HepG2 (cell line): ENCODE measurements around the gene GIPC1. TPM values are rescaled to one million over a fixed set of nuclear protein-coding genes. Genes with fewer than 3 reads are reported as not detected.

Experiments used
- CCAR2 ChIP-seq: fragments of 200-400 bp; formaldehyde crosslinking; optimal IDR thresholded peaks from 2 replicates; pipeline ENCODE3; 2018; ENCODE audit warnings: low read depth, mild to moderate bottlenecking, low read length, moderate library complexity
- LCORL ChIP-seq, 2 experiments: fragments of 450-650 bp in 1 of 2; sonication (generic) in 1 of 2; formaldehyde crosslinking in 1 of 2; IDR thresholded peaks; 2 replicates each; pipeline versions ENCODE4 v1.5.0 to v1.6.1; 2017 to 2020; ENCODE audit warnings: antibody characterized with exemption in 1 of 2, missing genetic modification reagents in 1 of 2
- PHF20 ChIP-seq: sonication (generic); formaldehyde crosslinking; IDR thresholded peaks from 2 replicates; pipeline ENCODE4 v1.5.0; 2020; ENCODE audit warnings: mild to moderate bottlenecking, missing genetic modification reagents
- PITX1 ChIP-seq: sonication (generic); formaldehyde crosslinking; IDR thresholded peaks from 2 replicates; pipeline ENCODE4 v1.5.1; 2020; ENCODE audit warnings: mild to moderate bottlenecking, missing genetic modification reagents
- POLR2AphosphoS2 ChIP-seq: IDR thresholded peaks from 2 replicates; pipeline ENCODE4 v1.6.1; 2011; ENCODE audit warnings: low read depth, low read length, improper control_type of control experiment
- RCOR2 ChIP-seq: IDR thresholded peaks from 2 replicates; pipeline ENCODE4 v1.6.1; 2016; ENCODE audit warnings: missing biosample characterization, missing genetic modification reagents
- REPIN1 ChIP-seq: sonication (generic); formaldehyde crosslinking; IDR thresholded peaks from 2 replicates; pipeline ENCODE4 v1.8.0; 2022; ENCODE audit warnings: missing genetic modification reagents, low read depth, mild to moderate bottlenecking, borderline replicate concordance
- SMC3 ChIP-seq: IDR thresholded peaks from 2 replicates; pipeline ENCODE4 v1.6.1; 2011; ENCODE audit warnings: low read length, improper control_type of control experiment
- SNRNP70 ChIP-seq: fragments of 200-400 bp; formaldehyde crosslinking; IDR thresholded peaks from 2 replicates; pipeline ENCODE4 v1.6.1; 2017; ENCODE audit warnings: mild to moderate bottlenecking, low read depth, low read length, moderate library complexity
- THYN1 ChIP-seq: sonication (generic); formaldehyde crosslinking; IDR thresholded peaks from 2 replicates; pipeline ENCODE4 v1.8.1; 2023; ENCODE audit warnings: low read depth, mild to moderate bottlenecking, moderate library complexity, missing genetic modification reagents, borderline replicate concordance
- TRIM24 ChIP-seq: sonication (generic); formaldehyde crosslinking; IDR thresholded peaks from 2 replicates; pipeline ENCODE4 v1.8.0; 2022; ENCODE audit warnings: mild to moderate bottlenecking, missing genetic modification reagents
- YY1 ChIP-seq: IDR thresholded peaks from 2 replicates; pipeline ENCODE4 v1.6.1; 2011; ENCODE audit warnings: low read length, low read depth, moderate library complexity, mild to moderate bottlenecking; ENCODE audit not compliant: insufficient read depth, insufficient replicate concordance
- ZFP1 ChIP-seq: IDR thresholded peaks from 2 replicates; pipeline ENCODE4 v1.6.1; 2016
- ZNF282 ChIP-seq: fragments of 450-650 bp; IDR thresholded peaks from 2 replicates; pipeline ENCODE4 v1.6.1; 2018; ENCODE audit not compliant: partially characterized antibody
- ZNF329 ChIP-seq: sonication (generic); formaldehyde crosslinking; IDR thresholded peaks from 2 replicates; pipeline ENCODE4 v1.9.0; 2021; ENCODE audit warnings: low read depth, mild to moderate bottlenecking, missing genetic modification reagents
- ZNF382 ChIP-seq: sonication (generic); formaldehyde crosslinking; IDR thresholded peaks from 2 replicates; pipeline ENCODE4 v1.5.0; 2020; ENCODE audit warnings: missing genetic modification reagents, mild to moderate bottlenecking, borderline replicate concordance
- ZNF563 ChIP-seq: sonication (generic); formaldehyde crosslinking; IDR thresholded peaks from 2 replicates; pipeline ENCODE4 v1.8.0; 2022; ENCODE audit warnings: mild to moderate bottlenecking, moderate library complexity, missing genetic modification reagents
- ZNF652 ChIP-seq: IDR thresholded peaks from 2 replicates; pipeline ENCODE4 v1.6.1; 2016; ENCODE audit warnings: low read depth, borderline replicate concordance
- ZNF766 ChIP-seq: sonication (generic); formaldehyde crosslinking; IDR thresholded peaks from 2 replicates; pipeline ENCODE4 v1.5.0; 2020; ENCODE audit warnings: missing genetic modification reagents, borderline replicate concordance
- polyA plus RNA-seq, 8 experiments: library from polyadenylated mRNA; depleted of rRNA in 3 of 8; stranded (reverse) in 7 of 8; unstranded in 1 of 8; fragments of >200 nt; fragmentation: Illumina TruSeq in 4 of 8; extraction: Trizol in 4 of 8; gene quantifications; 2 replicates each; pipeline versions ENCODE4 v1.2.1 to v1.2.3, GENCODE V29; 2011 to 2016; ENCODE audit warnings: low read depth in 4 of 8, missing spikeins in 1 of 8, mixed read lengths in 1 of 8; ENCODE audit not compliant: insufficient read depth in 1 of 8
- total RNA-seq, 5 experiments: library from RNA; depleted of rRNA; stranded (reverse); fragments of >200 nt; fragmentation: Illumina TruSeq; extraction: Trizol; gene quantifications; 2 replicates each; pipeline ENCODE4 v1.2.3, GENCODE V29; 2016; ENCODE audit warnings: low read depth in 1 of 5
- TF ChIP-seq, protein P1 (sequence below): sonication (generic); formaldehyde crosslinking; IDR thresholded peaks from 2 replicates; pipeline ENCODE4 v1.5.0; 2020; ENCODE audit warnings: mild to moderate bottlenecking, missing genetic modification reagents, borderline replicate concordance
- TF ChIP-seq, protein P2 (sequence below): sonication (generic); formaldehyde crosslinking; IDR thresholded peaks from 2 replicates; pipeline ENCODE4 v1.8.0; 2022; ENCODE audit warnings: missing genetic modification reagents, mild to moderate bottlenecking, borderline replicate concordance

Gene GIPC1
- total and polyA plus RNA-seq, 2 of the 13 experiments (the other 11 are each of a cell fraction or from before 2014, with no cell fraction given), result 27.1 to 48.1 TPM

DNA sequence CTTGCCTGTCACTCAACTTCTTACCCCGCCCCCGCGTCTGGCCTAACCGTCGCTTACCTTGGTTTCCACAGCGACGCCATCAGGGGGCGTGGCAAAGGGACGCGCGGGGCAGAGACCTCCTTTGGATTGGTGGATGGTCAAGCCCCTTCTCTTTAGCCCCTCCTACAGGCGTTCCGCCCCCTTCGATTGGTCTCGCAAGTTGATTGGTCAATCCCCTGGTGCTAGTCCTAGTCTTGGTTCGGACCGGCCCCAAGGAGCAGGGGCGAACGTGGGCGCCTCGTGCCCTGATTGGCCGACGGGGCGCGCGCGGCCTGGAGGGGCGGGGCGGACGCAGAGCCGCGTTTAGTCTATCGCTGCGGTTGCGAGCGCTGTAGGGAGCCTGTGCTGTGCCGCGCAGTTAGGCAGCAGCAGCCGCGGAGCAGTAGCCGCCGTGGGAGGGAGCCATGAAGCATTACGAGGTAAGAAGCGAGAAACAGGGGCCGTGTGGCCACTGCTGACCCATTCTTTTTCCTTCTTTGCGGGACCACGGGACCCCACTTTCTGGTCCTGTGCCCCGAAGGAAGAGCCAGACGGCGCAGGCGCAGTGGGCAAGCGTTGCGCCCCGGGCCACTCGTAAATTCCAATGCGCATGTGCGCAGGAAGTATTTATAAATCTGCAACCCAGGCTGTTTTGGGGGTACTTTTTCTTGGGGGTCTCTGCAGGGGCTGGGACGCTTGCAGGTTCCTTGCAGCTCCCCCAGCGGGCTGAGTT is 33.5 kb upstream of the GIPC1 start, which contains the start of gene TECR (continued):
- TF ChIP-seq ZNF766 (CRISPR knock-in tag) (no peak), YY1 (peak; percentile 18), CCAR2 (no peak), TRIM24 (CRISPR knock-in tag) (no peak), REPIN1 (CRISPR knock-in tag) (no peak), SNRNP70 (no peak), PHF20 (CRISPR knock-in tag) (peak; percentile 56; the same call in 1 of the 2 replicates), ZNF382 (CRISPR knock-in tag) (no peak), ZFP1 (CRISPR knock-in tag) (no peak), SMC3 (no peak), ZNF329 (CRISPR knock-in tag) (no peak), ZNF563 (no peak; the same call in 1 of the 2 replicates), RCOR2 (CRISPR knock-in tag) (no peak), ZNF652 (CRISPR knock-in tag) (no peak; the same call in 1 of the 2 replicates), PITX1 (CRISPR knock-in tag) (peak; percentile 58; the same call in 1 of the 2 replicates), ZNF282 (no peak), POLR2AphosphoS2 (no peak), THYN1 (CRISPR knock-in tag) (no peak), LCORL (IDR thresholded peaks at IDR 0.05) (no peak), LCORL (CRISPR knock-in tag; IDR thresholded peaks at IDR 0.05) (peak; percentile 87)
- TF ChIP-seq, protein P1, sequence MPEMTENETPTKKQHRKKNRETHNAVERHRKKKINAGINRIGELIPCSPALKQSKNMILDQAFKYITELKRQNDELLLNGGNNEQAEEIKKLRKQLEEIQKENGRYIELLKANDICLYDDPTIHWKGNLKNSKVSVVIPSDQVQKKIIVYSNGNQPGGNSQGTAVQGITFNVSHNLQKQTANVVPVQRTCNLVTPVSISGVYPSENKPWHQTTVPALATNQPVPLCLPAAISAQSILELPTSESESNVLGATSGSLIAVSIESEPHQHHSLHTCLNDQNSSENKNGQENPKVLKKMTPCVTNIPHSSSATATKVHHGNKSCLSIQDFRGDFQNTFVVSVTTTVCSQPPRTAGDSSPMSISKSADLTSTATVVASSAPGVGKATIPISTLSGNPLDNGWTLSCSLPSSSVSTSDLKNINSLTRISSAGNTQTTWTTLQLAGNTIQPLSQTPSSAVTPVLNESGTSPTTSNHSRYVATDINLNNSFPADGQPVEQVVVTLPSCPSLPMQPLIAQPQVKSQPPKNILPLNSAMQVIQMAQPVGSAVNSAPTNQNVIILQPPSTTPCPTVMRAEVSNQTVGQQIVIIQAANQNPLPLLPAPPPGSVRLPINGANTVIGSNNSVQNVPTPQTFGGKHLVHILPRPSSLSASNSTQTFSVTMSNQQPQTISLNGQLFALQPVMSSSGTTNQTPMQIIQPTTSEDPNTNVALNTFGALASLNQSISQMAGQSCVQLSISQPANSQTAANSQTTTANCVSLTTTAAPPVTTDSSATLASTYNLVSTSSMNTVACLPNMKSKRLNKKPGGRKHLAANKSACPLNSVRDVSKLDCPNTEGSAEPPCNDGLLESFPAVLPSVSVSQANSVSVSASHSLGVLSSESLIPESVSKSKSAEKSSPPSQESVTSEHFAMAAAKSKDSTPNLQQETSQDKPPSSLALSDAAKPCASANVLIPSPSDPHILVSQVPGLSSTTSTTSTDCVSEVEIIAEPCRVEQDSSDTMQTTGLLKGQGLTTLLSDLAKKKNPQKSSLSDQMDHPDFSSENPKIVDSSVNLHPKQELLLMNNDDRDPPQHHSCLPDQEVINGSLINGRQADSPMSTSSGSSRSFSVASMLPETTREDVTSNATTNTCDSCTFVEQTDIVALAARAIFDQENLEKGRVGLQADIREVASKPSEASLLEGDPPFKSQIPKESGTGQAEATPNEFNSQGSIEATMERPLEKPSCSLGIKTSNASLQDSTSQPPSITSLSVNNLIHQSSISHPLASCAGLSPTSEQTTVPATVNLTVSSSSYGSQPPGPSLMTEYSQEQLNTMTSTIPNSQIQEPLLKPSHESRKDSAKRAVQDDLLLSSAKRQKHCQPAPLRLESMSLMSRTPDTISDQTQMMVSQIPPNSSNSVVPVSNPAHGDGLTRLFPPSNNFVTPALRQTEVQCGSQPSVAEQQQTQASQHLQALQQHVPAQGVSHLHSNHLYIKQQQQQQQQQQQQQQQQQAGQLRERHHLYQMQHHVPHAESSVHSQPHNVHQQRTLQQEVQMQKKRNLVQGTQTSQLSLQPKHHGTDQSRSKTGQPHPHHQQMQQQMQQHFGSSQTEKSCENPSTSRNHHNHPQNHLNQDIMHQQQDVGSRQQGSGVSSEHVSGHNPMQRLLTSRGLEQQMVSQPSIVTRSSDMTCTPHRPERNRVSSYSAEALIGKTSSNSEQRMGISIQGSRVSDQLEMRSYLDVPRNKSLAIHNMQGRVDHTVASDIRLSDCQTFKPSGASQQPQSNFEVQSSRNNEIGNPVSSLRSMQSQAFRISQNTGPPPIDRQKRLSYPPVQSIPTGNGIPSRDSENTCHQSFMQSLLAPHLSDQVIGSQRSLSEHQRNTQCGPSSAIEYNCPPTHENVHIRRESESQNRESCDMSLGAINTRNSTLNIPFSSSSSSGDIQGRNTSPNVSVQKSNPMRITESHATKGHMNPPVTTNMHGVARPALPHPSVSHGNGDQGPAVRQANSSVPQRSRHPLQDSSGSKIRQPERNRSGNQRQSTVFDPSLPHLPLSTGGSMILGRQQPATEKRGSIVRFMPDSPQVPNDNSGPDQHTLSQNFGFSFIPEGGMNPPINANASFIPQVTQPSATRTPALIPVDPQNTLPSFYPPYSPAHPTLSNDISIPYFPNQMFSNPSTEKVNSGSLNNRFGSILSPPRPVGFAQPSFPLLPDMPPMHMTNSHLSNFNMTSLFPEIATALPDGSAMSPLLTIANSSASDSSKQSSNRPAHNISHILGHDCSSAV (CRISPR knock-in tag), result no peak
- TF ChIP-seq, protein P2, sequence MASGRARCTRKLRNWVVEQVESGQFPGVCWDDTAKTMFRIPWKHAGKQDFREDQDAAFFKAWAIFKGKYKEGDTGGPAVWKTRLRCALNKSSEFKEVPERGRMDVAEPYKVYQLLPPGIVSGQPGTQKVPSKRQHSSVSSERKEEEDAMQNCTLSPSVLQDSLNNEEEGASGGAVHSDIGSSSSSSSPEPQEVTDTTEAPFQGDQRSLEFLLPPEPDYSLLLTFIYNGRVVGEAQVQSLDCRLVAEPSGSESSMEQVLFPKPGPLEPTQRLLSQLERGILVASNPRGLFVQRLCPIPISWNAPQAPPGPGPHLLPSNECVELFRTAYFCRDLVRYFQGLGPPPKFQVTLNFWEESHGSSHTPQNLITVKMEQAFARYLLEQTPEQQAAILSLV (CRISPR knock-in tag), result no peak
